ENCODE measurements around the gene NAALADL1.

- TF ChIP-seq CTCF (conservative IDR thresholded peaks at IDR 0.05; ENCODE audit: low read length) (peak; percentile 79), EZH2phosphoT487 (IDR thresholded peaks at IDR 0.05; ENCODE audit: borderline replicate concordance, low read depth, low read length) (no peak)
These were observed 45.0 kb downstream of the NAALADL1 start for GRCh38 chr11:65013130-65013887.
